ENCODE measurements around the gene PCBP4.

PCBP4 gene

DNA sequence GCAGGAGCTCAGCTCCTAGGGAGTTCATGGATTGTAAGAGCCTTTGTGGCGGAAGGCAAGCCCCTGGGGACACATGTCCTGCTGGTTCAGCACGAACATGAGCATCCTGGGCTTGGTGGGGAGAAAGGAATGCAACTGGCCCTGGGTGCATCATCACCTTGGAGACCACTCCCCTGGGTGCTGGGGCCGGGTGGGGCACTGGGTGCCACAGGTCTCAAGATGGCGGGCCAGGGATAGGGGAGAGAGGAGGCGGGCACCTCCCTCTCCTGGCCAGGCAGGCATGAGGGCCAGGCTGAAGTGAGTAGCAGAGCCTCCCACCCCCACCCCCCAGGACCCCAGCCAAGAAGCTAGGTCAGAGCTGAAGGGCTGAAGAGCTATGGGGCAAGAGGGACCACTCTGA, 768 bp downstream of the PCBP4 start:
- H3K4me3 ChIP-seq (ENCODE audit: low read depth, low read length), result peak overlapping the region; percentile 69
- TF ChIP-seq, protein P1, sequence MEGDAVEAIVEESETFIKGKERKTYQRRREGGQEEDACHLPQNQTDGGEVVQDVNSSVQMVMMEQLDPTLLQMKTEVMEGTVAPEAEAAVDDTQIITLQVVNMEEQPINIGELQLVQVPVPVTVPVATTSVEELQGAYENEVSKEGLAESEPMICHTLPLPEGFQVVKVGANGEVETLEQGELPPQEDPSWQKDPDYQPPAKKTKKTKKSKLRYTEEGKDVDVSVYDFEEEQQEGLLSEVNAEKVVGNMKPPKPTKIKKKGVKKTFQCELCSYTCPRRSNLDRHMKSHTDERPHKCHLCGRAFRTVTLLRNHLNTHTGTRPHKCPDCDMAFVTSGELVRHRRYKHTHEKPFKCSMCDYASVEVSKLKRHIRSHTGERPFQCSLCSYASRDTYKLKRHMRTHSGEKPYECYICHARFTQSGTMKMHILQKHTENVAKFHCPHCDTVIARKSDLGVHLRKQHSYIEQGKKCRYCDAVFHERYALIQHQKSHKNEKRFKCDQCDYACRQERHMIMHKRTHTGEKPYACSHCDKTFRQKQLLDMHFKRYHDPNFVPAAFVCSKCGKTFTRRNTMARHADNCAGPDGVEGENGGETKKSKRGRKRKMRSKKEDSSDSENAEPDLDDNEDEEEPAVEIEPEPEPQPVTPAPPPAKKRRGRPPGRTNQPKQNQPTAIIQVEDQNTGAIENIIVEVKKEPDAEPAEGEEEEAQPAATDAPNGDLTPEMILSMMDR (IDR thresholded peaks at IDR 0.05; ENCODE audit: control insufficient read depth, extremely low read depth, insufficient read depth), result no peak
- no peak for DNase-seq (ENCODE audit: low read depth)

DNA sequence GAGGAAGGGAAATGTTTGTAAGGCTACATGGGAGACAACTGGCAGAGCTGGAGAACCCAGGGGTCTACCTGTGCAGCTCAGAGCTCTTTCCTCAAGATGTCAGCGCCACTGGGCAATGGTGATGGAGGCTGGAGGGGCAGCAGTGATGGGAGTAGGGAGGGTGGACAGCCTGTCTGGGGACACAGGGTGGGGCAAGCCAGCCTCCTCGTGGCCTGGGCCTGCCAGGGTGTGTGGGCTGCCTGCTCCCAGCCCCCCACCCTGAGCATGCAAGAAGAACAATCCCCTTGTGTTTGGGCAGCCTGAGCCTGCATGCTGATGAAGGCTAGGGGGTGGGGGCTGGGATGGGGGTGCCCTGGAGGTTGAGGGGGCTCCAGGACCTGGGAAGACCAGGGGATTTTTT, 1.2 kb downstream of the PCBP4 start:
- no peak for DNase-seq (ENCODE audit: low read depth)
- TF ChIP-seq, protein P1 (IDR thresholded peaks at IDR 0.05; ENCODE audit: control insufficient read depth, extremely low read depth, insufficient read depth), result no peak
- no peak overlapping the region for H3K4me3 ChIP-seq (ENCODE audit: low read depth, low read length)

DNA sequence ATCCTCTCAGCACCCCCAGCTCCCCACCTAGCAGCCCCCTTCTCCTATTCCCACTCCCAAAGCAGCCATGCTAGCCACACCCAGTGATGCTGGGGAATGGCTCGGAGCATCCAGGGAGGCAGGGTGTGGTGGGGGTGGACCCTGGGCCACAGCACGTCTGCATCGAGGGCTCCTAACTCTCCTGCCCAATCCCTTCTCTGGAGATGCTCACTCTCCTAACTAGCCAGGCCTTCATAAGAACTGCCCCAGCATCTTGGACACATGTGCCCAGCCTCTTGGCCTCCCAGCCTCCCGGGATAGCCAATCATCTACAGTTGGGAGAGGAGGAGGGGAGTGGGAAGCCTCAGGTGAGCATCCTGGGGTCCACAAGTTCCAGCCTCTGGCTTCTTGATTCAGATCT, 2.7 kb downstream of the PCBP4 start:
- TF ChIP-seq, protein P1 (IDR thresholded peaks at IDR 0.05; ENCODE audit: control insufficient read depth, extremely low read depth, insufficient read depth), result no peak
- no peak overlapping the region for H3K4me3 ChIP-seq (ENCODE audit: low read depth, low read length)
- no peak for DNase-seq (ENCODE audit: low read depth)

DNA sequence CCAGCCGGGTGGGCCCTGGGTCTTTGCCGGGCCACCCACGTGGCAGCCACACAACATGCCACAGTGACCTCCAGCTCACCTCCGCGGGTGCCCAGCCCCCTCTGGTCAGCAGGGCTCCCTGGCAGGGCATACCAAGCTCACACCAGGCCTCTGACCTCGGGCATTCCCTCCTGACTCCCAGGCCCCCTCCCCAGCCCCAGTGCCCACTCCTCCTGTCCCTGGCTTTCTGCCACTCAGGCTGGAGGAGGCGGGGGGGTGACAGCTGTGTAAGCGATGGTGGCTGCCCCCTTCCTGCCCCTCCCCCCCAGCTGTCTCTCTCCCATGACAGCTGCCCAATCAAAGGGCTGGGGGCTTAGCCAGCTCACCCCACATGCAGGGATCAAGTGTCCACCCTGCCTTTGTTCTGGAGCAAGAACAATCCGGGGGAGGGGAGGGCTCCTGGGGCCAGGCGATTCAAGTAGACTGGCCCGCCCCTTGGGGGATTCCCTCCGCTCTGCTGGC, 3.3 kb downstream of the PCBP4 start:
- no peak for DNase-seq (ENCODE audit: low read depth)
- TF ChIP-seq, protein P1 (IDR thresholded peaks at IDR 0.05; ENCODE audit: control insufficient read depth, extremely low read depth, insufficient read depth), result no peak
- no peak overlapping the region for H3K4me3 ChIP-seq (ENCODE audit: low read depth, low read length)

DNA sequence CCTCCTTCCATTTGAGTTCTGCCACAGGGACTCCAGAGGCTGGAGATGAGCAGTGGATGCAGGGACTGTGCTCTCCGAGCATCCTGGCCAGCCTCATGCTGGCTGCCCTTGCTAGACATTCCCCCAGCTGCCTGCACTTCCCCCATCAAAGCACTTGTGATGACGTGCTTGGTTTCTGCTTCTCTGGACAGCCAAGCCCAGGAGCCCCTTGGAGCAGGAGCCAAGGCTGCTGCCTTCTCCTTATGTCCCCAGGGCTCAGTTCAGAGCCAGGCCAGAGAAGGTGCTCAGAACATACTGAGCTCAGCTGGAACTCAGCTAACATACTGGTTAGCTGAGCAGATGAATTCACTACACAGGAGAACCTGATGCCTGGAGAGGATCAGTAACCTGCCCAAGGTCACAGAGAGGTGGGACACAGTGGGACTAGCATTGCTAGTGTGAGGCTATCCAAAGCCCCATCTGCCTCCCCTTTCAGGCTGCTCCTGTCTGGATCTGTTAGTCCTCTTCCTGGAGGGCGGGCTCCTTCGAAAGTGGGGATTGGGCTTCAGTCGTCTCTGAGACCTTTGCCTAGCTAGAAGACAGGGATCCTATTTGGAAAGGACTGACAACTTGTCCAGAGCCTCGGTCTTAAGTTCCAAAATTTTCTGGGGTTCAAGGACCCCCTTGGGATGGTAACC, 4.3 kb downstream of the PCBP4 start:
- no peak for DNase-seq (ENCODE audit: low read depth)
- no peak overlapping the region for H3K4me3 ChIP-seq (ENCODE audit: low read depth, low read length)
- TF ChIP-seq, protein P1 (IDR thresholded peaks at IDR 0.05; ENCODE audit: control insufficient read depth, extremely low read depth, insufficient read depth), result no peak

DNA sequence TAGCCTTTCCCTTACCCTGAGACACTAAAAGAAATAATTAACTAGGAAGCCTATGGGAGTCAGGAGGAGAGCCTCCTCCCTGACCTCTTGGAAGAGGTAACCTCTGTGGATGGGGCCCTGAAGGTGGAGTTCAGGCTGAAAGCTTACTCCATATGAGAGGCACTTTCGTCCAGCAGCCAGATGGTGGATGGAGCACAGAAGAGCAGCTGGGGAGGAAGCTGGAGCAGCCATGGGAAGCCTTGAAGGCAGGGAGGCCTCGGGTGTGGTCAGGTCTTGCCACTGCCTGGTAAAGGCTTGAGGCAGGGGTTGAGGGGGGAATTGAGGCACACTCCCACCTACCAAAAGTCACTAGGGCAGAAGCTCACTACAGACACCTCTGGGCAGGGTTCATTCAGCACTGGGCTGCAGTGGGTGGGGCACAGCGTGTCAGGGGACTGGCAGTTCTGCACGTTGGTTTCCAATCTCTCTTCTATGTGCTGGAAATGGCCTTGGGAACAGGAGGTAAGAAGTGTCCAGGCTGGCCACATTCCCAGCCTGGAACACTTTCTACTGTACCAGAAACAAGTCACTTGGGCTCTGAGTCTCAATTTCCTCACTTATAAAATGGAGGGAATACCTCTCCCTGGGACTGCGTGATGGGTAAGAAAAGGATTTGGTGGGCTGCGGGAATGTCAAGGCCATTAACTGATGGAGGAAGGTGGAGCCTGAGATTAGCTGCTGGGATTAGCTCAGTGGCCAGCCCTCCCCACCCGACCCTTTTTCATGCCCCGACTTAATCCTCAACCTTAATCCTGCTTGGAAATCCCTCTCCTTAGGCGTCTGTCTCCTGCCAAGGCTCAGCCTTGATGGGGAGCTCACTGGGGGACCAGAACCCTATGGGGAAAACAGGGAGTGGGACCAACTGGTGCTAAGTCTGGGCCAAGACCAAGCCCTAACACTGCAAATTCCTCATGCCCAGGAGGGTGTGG, 5.4 kb downstream of the PCBP4 start:
- no peak for DNase-seq (ENCODE audit: low read depth)
- no peak overlapping the region for H3K4me3 ChIP-seq (ENCODE audit: low read depth, low read length)
- TF ChIP-seq, protein P1 (IDR thresholded peaks at IDR 0.05; ENCODE audit: control insufficient read depth, extremely low read depth, insufficient read depth), result no peak
